Calu3 (cell line): ENCODE measurements around the gene TNRC6A. TPM values are rescaled to one million over a fixed set of nuclear protein-coding genes. Genes with fewer than 3 reads are reported as not detected.

ENCODE experiments used
- BruUV-seq: library from RNA; stranded (reverse); fragments of 400-500 nt; replicated peaks from 2 replicates; lab custom pipeline; 2021; lab: Mats Ljungman, UMichigan
- CTCF ChIA-PET: fragments of 300-600 bp; sonication (Branson Sonifier 250); formaldehyde crosslinking; loops from one replicate; lab custom pipeline; 2022; ENCODE audit warnings: antibody characterized with exemption; lab: Charles Lee
- DNase-seq: peaks from one replicate; pipeline ENCODE4 v3.0.0; 2022
- H3K27ac Mint-ChIP-seq: one replicate; pipeline ENCODE4 v1.8.0; 2022; ENCODE audit warnings: mixed read lengths; ENCODE audit not compliant: unreplicated experiment
- H3K27me3 Mint-ChIP-seq: one replicate; pipeline ENCODE4 v1.8.0; 2022; ENCODE audit warnings: mixed read lengths; ENCODE audit not compliant: unreplicated experiment
- H3K36me3 Mint-ChIP-seq: one replicate; pipeline ENCODE4 v1.8.0; 2022; ENCODE audit warnings: mild to moderate bottlenecking, moderate library complexity, mixed read lengths; ENCODE audit not compliant: insufficient read depth, unreplicated experiment
- H3K4me1 Mint-ChIP-seq: one replicate; pipeline ENCODE4 v1.8.0; 2022; ENCODE audit warnings: mild to moderate bottlenecking, low read depth, mixed read lengths; ENCODE audit not compliant: unreplicated experiment
- H3K4me3 Mint-ChIP-seq: one replicate; pipeline ENCODE4 v1.8.0; 2022; ENCODE audit warnings: mild to moderate bottlenecking, low read depth, moderate library complexity, mixed read lengths; ENCODE audit not compliant: unreplicated experiment
- H3K9me3 Mint-ChIP-seq: one replicate; pipeline ENCODE4 v1.8.0; 2022; ENCODE audit warnings: low read depth, mixed read lengths; ENCODE audit not compliant: unreplicated experiment
- CTCF ChIP-seq: fragments of 200-600 bp; IDR thresholded peaks from one replicate; pipeline ENCODE4 v1.8.0; 2022; ENCODE audit warnings: antibody characterized with exemption; ENCODE audit not compliant: unreplicated experiment
- intact Hi-C: fragments of 100-400 bp; cut with micrococcal nuclease; formaldehyde crosslinking; loops from one replicate; pipeline ENCODE4 v1.10.0; 2022; ENCODE audit not compliant: unreplicated experiment
- total RNA-seq: library from RNA; stranded (reverse); gene quantifications from 2 replicates; pipeline ENCODE4 v1.2.3, GENCODE V29; 2022

TNRC6A gene
- total RNA-seq, 1 experiment from 2014 or later, result 60.1 TPM

- no TSS peak for BruUV-seq
- CTCF ChIA-PET, result interaction anchor here (0.6 kb wide), 1 partner anchor 58 kb away, joined by 3 read pairs; no protein-coding TSS in a partner anchor
- H3K4me1 Mint-ChIP-seq, result no peaks in the 10 kb centered on the region
- H3K4me3 Mint-ChIP-seq, result no peak overlapping the region
- DNase-seq, result no peak
- no peak for TF ChIP-seq CTCF
- intact Hi-C loops, result no loop called here
- no peaks in the 10 kb centered on the region for H3K9me3 Mint-ChIP-seq
- H3K27me3 Mint-ChIP-seq, result no peaks in the 10 kb centered on the region
- no peak overlapping the region for H3K27ac Mint-ChIP-seq
- peaks cover 44% of the 10 kb centered on the region for H3K36me3 Mint-ChIP-seq
These were observed 93.1 kb downstream of the TNRC6A start for GRCh38 chr16:24822542-24822941.

GRCh38 chr16:24822974-24823373, 93.5 kb downstream of the TNRC6A start:
- H3K4me1 Mint-ChIP-seq, result no peaks in the 10 kb centered on the region
- H3K36me3 Mint-ChIP-seq, result peaks cover 44% of the 10 kb centered on the region
- intact Hi-C loops, result no loop called here
- TF ChIP-seq CTCF, result no peak
- DNase-seq, result no peak
- no TSS peak for BruUV-seq
- CTCF ChIA-PET, result no interaction called here
- H3K27me3 Mint-ChIP-seq, result no peaks in the 10 kb centered on the region
- no peaks in the 10 kb centered on the region for H3K9me3 Mint-ChIP-seq
- H3K27ac Mint-ChIP-seq, result no peak overlapping the region
- H3K4me3 Mint-ChIP-seq, result no peak overlapping the region

- TF ChIP-seq CTCF, result no peak
- Mint-ChIP-seq H3K4me3 (no peak overlapping the region), H3K27ac (no peak overlapping the region), H3K36me3 (peaks cover 33% of the 10 kb centered on the region), H3K4me1 (no peaks in the 10 kb centered on the region), H3K27me3 (no peaks in the 10 kb centered on the region), H3K9me3 (no peaks in the 10 kb centered on the region)
- CTCF ChIA-PET, result interaction anchor here (0.5 to 0.7 kb wide), 4 partner anchors 15 to 380 kb away, joined by 3 to 7 read pairs (median 3); no protein-coding TSS in a partner anchor
- BruUV-seq, result no TSS peak
- intact Hi-C loops, result no loop called here
- no peak for DNase-seq
These were observed 96.2 kb downstream of the TNRC6A start for GRCh38 chr16:24825696-24826095.

- Mint-ChIP-seq H3K36me3 (peaks cover 28% of the 10 kb centered on the region), H3K4me1 (no peaks in the 10 kb centered on the region), H3K27me3 (no peaks in the 10 kb centered on the region), H3K4me3 (no peak overlapping the region), H3K9me3 (no peaks in the 10 kb centered on the region), H3K27ac (no peak overlapping the region)
- CTCF ChIA-PET, result interaction anchor here (0.5 to 0.7 kb wide), 3 partner anchors 201 to 379 kb away, joined by 3 to 7 read pairs (median 3); no protein-coding TSS in a partner anchor
- intact Hi-C loops, result no loop called here
- no peak for DNase-seq
- TF ChIP-seq CTCF, result no peak
- no TSS peak for BruUV-seq
These were observed 96.7 kb downstream of the TNRC6A start for GRCh38 chr16:24826096-24826690.
